Neural crest cell (in vitro differentiated cells): ENCODE data around the gene MAST4. TPM values are rescaled to one million over a fixed set of nuclear protein-coding genes. Genes with fewer than 3 reads are reported as not detected.

Source experiments
- DNase-seq: peaks from one replicate; pipeline ENCODE4 v3.0.0; 2021; ENCODE audit warnings: low read depth, mixed read lengths, low spot score
- H3K27ac Mint-ChIP-seq: one replicate; pipeline ENCODE4 v1.8.0; 2021; ENCODE audit warnings: mild to moderate bottlenecking, mixed read lengths; ENCODE audit not compliant: unreplicated experiment
- H3K27me3 Mint-ChIP-seq: 2 replicates; pipeline ENCODE4 v1.8.0; 2021; ENCODE audit warnings: low read depth, mild to moderate bottlenecking, mixed read lengths
- H3K36me3 Mint-ChIP-seq: 2 replicates; pipeline ENCODE4 v1.8.0; 2021; ENCODE audit warnings: low read depth, mild to moderate bottlenecking, mixed read lengths
- H3K4me1 Mint-ChIP-seq: 2 replicates; pipeline ENCODE4 v1.8.0; 2021; ENCODE audit warnings: mixed read lengths
- H3K4me3 Mint-ChIP-seq: one replicate; pipeline ENCODE4 v1.8.0; 2021; ENCODE audit warnings: mild to moderate bottlenecking, mixed read lengths
- H3K9me3 Mint-ChIP-seq: 2 replicates; pipeline ENCODE4 v1.8.0; 2021; ENCODE audit warnings: mixed read lengths
- total RNA-seq: library from RNA; stranded (reverse); gene quantifications from 2 replicates; pipeline ENCODE4 v1.2.1, GENCODE V29; 2021
- TF ChIP-seq, protein P1 (sequence below): fragments of 200-600 bp; sonication (generic); conservative IDR thresholded peaks from 2 replicates; pipeline ENCODE4 v1.5.0; 2021; ENCODE audit warnings: antibody characterized with exemption, mild to moderate bottlenecking

The MAST4 gene
- total RNA-seq, 1 donor from 2014 or later, result 7.3 TPM

DNA sequence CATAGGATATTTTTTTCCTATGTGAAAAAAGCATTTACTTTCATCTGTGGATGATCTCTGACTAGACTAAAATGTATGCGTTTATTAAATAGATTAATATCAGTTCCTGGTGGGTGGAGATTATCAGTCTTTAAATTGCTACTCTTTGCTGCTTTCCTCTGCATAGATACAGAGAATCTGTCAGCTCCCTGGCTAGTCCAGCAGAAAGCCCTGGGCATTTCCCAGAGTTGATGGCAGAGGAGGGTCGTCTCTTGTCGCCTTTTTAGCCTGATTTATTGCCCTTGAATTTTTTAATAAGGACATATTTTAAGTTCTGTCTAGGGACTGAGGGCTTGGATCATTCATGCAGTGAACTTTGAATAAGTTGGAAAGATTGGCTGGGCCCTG lies 434.9 kb downstream of the MAST4 start:
- peaks cover 13% of the 10 kb centered on the region for H3K4me1 Mint-ChIP-seq
- TF ChIP-seq, protein P1, sequence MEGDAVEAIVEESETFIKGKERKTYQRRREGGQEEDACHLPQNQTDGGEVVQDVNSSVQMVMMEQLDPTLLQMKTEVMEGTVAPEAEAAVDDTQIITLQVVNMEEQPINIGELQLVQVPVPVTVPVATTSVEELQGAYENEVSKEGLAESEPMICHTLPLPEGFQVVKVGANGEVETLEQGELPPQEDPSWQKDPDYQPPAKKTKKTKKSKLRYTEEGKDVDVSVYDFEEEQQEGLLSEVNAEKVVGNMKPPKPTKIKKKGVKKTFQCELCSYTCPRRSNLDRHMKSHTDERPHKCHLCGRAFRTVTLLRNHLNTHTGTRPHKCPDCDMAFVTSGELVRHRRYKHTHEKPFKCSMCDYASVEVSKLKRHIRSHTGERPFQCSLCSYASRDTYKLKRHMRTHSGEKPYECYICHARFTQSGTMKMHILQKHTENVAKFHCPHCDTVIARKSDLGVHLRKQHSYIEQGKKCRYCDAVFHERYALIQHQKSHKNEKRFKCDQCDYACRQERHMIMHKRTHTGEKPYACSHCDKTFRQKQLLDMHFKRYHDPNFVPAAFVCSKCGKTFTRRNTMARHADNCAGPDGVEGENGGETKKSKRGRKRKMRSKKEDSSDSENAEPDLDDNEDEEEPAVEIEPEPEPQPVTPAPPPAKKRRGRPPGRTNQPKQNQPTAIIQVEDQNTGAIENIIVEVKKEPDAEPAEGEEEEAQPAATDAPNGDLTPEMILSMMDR, result no peak

DNA sequence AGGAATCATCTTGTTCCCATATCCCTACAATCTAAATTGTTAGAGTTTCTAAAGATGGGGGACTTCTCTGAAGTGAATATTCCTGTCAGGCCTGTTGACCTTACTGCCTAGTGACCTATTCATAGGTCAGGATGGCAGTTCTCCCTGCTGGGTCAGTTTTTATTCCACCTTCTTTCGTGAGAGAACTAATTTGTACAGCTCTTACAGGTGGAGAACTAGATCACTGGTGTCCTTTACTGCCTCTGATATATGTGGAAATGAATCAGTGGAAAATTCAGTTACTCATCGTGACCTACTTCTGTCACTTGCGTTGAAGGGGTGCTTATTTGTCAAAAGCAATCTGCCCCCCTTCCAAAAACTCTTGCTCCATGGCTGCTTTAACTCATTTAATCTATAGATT lies 435.5 kb downstream of the MAST4 start:
- H3K4me3 Mint-ChIP-seq, result no peak overlapping the region
- TF ChIP-seq, protein P1, result no peak
- DNase-seq, result no peak
- H3K9me3 Mint-ChIP-seq, result peaks cover 3% of the 10 kb centered on the region
- H3K36me3 Mint-ChIP-seq, result no peaks in the 10 kb centered on the region
- H3K4me1 Mint-ChIP-seq, result peaks cover 13% of the 10 kb centered on the region
- H3K27me3 Mint-ChIP-seq, result no peaks in the 10 kb centered on the region
- no peak overlapping the region for H3K27ac Mint-ChIP-seq

More for the DNA sequence above, 434.9 kb downstream of the MAST4 start:
- Mint-ChIP-seq H3K36me3 (no peaks in the 10 kb centered on the region), H3K27me3 (no peaks in the 10 kb centered on the region), H3K4me3 (no peak overlapping the region), H3K9me3 (peaks cover 3% of the 10 kb centered on the region), H3K27ac (no peak overlapping the region)
- no peak for DNase-seq

DNA sequence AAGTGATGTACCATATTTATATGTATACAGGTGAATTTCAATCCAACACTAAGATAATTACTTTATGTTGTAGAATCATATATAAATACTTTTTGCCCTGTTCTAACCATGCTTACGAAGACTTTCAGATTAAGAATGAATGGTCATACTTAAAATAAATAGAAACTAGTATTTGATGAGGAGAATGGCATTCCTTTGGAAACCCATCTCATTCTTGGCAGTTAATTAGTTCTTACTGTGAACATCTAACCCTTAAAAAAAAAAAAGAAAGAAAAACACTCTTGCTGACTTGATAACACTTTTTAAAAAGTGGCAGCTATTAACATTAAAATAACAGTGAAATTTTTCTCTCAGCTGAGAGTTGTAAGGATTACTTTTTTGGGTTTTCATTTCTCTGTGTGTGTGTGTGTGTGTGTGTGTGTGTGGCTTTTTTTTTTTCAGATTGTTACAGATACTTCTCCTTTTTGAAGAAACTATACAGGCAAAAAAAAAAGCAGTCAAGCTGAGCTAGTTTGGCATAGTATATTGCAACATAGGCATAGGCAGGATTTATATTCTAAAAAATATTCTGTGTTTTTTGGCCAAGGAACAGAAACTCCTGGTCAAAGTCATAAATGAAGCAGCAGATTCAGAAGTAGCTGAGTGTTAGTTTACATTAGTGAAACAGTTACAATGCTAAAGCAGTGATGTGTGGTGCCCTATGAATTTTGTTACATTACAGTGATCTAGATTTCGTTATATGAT lies 436.9 kb downstream of the MAST4 start:
- no peaks in the 10 kb centered on the region for H3K36me3 Mint-ChIP-seq
- H3K4me1 Mint-ChIP-seq, result peaks cover 14% of the 10 kb centered on the region
- H3K4me3 Mint-ChIP-seq, result no peak overlapping the region
- peaks cover under 1% of the 10 kb centered on the region for H3K9me3 Mint-ChIP-seq
- no peak for DNase-seq
- no peaks in the 10 kb centered on the region for H3K27me3 Mint-ChIP-seq
- no peak overlapping the region for H3K27ac Mint-ChIP-seq
- TF ChIP-seq, protein P1, result no peak

DNA sequence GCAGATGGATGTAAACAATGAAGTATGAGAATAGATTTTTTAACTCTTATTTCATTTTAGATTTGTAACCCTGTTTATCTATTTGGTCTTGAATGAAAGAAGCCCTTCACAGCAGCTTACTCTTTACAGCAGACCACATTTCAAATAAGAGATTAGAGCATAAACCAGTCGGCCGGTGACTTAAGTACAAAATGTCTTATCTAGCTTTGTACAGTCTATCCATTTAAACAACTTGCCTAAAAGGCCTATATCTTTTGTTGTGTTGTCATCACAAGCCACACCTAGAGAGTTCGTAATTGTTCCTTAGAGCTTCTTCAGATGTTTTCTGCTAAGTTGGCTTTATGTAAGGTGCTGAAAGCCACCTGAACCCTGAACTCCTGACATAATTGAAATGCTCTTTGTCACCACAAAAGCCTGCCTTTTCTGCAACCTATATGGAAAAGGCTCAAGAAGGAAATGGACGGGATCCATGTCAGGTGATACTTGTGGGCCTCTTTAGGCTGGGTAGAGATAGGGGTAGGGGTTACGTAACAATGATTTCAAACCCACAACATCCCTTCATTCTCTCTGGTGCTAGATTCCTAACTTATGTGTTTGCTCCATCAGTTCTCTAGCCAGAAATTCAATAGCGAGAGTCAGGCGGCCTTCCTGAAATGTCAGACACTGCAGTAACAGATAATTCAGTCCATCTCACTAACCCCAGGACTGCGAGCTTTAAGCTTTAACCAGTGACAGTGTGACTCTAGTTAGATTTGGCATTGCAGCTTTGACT lies 437.9 kb downstream of the MAST4 start:
- TF ChIP-seq, protein P1, result no peak
- no peak for DNase-seq
- Mint-ChIP-seq H3K27me3 (no peaks in the 10 kb centered on the region), H3K4me3 (no peak overlapping the region), H3K36me3 (no peaks in the 10 kb centered on the region), H3K4me1 (peaks cover 17% of the 10 kb centered on the region), H3K9me3 (no peaks in the 10 kb centered on the region), H3K27ac (no peak overlapping the region)

GRCh38 chr5:67035098-67035740 lies 439.0 kb downstream of the MAST4 start:
- Mint-ChIP-seq H3K4me1 (peaks cover 16% of the 10 kb centered on the region), H3K27me3 (no peaks in the 10 kb centered on the region), H3K27ac (peak overlapping the region; percentile 16), H3K36me3 (no peaks in the 10 kb centered on the region), H3K4me3 (no peak overlapping the region), H3K9me3 (no peaks in the 10 kb centered on the region)
- TF ChIP-seq, protein P1, result no peak
- DNase-seq, result no peak
